Neuron (in vitro differentiated cells): ENCODE measurements around the gene SHB.
A peak's percentile ranks its signal among the peaks of the same experiment; 100 is the strongest.

ENCODE experiments used
- H2AFZ ChIP-seq: one replicate; pipeline ENCODE4 v1.6.1; 2013; ENCODE audit warnings: low read depth, mild to moderate bottlenecking, inconsistent platforms, low read length, moderate library complexity
- H3K27me3 ChIP-seq: one replicate; pipeline ENCODE4 v1.6.1; 2013; ENCODE audit warnings: low read length; ENCODE audit not compliant: insufficient read depth
- H3K36me3 ChIP-seq: one replicate; pipeline ENCODE4 v1.6.1; 2013; ENCODE audit warnings: low read length; ENCODE audit not compliant: insufficient read depth
- H3K4me1 ChIP-seq: one replicate; pipeline ENCODE4 v1.6.1; 2013; ENCODE audit warnings: low read length; ENCODE audit not compliant: insufficient read depth
- H3K4me3 ChIP-seq: 2 replicates; pipeline ENCODE4 v1.5.1; 2013; ENCODE audit warnings: mild to moderate bottlenecking, low read length, moderate library complexity
- H3K9me3 ChIP-seq: one replicate; pipeline ENCODE4 v1.6.1; 2013; ENCODE audit warnings: low read length

SHB gene, protein sequence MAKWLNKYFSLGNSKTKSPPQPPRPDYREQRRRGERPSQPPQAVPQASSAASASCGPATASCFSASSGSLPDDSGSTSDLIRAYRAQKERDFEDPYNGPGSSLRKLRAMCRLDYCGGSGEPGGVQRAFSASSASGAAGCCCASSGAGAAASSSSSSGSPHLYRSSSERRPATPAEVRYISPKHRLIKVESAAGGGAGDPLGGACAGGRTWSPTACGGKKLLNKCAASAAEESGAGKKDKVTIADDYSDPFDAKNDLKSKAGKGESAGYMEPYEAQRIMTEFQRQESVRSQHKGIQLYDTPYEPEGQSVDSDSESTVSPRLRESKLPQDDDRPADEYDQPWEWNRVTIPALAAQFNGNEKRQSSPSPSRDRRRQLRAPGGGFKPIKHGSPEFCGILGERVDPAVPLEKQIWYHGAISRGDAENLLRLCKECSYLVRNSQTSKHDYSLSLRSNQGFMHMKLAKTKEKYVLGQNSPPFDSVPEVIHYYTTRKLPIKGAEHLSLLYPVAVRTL

DNA sequence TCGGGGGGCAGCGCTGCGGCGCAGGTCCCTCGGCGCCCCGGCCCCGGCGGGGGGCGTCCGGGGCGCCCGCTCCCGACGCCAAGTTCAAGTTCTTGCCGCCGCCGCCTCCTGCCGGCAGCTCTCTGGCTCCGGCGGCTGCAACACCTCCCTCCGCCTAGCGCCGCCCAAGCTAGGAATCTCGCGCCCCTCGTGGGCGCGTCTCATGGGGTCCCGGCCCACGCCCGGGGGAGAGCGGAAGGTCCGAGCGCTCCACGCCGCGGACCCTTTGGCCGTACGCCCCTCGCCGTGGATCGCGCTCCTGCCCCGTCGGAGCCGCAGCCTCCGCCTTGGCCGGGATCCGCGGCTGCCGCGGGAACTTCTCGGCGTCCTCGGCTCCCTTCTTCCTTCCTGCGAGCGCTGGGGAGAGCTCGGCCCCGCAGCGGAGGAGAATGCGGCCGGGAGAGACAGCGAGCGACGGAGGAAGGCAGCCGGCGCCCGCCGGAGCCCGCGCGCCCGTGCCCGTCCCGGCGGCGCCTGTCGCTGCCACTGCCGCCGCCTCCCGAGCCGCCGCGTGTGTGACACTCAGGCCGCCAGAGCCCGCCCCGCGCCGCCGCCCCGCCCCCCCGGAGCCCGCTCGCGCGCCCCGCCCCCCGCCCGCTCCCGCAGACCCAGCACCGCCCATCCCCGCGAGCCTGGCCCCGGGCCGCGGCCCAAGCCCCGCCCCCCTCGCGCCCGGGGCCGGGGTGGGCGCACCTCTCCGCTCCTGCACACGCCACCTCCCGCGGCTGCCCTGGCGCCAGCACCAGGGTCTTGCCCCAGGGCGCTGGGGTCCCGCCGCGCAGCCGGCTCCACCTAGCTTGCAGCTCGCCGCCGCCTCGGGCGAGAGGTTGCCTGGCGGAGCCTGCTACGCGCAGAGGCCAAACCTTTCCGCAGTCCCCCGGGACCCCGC, at the start of gene SHB:
TSS of gene SHB (minus strand) at position 527 of the 928 bp plus-strand sequence. CDS start 582 bp downstream, outside the sequence.
- no peaks in the 10 kb centered on the region for H3K36me3 ChIP-seq
- peaks cover 19% of the 10 kb centered on the region for H3K4me1 ChIP-seq
- no peaks in the 10 kb centered on the region for H3K9me3 ChIP-seq
- peak within 1 kb of the TSS; percentile 82 for H3K4me3 ChIP-seq
- peaks cover 26% of the 10 kb centered on the region for H3K27me3 ChIP-seq
- peak within 1 kb of the TSS; percentile 98 for H2AFZ ChIP-seq

DNA sequence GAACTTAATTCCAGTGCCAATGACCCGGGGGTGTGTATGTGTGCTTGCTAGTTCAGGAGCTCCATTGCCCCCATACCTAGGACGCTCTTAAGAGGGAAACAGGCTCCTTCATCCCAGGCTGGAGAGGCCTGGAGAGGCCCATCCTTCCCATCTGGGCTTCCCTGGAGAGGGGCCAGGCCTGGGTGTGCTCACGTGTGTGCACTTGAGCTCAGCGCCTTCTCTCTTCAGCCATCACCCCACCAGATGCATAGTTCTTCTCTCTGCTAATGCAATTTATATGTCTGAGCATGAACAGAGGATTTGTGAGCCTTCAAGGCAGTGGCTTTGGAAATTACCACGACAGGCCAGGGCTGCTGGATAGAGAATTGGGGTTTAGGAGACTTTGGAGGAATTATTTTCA, 48.6 kb upstream of the SHB start:
- Histone ChIP-seq H2AFZ (no peak overlapping the region), H3K4me3 (no peak overlapping the region), H3K9me3 (no peaks in the 10 kb centered on the region), H3K36me3 (no peaks in the 10 kb centered on the region), H3K27me3 (peaks cover 4% of the 10 kb centered on the region), H3K4me1 (no peaks in the 10 kb centered on the region)

DNA sequence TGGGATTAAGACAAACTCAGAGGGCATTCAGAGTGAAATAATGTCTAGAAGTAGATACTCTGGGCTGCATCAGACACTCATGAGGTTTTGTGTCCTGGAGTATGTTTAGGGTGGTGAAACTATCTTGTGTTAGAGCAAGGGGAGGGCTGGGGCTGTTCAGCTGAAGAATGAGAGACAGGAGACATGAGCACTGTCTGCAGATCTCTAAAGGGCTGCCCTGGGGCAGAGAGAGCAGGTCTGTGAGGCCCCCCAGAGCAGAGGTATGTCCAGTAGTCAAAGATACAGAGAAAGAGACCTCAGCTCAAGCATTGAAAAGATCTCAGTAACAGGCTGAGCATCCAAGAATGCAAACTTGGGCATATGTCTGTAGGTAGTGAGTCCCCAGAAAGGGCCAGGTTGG, 45.9 kb upstream of the SHB start:
- no peaks in the 10 kb centered on the region for H3K9me3 ChIP-seq
- no peaks in the 10 kb centered on the region for H3K36me3 ChIP-seq
- H3K4me1 ChIP-seq = no peaks in the 10 kb centered on the region
- no peak overlapping the region for H3K4me3 ChIP-seq
- H3K27me3 ChIP-seq = peaks cover 4% of the 10 kb centered on the region
- H2AFZ ChIP-seq = no peak overlapping the region

DNA sequence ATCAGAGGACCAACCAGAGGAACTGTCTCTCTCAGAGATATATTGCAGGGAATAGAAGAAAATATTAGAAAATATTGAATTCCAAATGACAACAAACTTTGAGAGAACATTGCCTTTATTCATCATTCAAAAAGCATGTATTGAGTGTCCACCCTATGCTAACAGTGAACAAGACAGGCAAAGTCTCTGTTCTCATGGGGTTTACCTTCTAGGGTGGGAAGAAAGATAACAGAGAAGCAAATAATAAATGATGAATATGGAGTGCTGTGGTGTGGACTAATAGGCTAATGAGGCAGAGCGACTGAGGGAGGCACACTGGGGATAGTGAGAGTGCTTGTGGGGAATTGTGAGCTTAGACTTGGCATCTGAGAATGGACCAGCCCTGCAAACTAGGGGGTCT, 43.4 kb upstream of the SHB start:
- H3K4me1 ChIP-seq = no peaks in the 10 kb centered on the region
- no peak overlapping the region for H3K4me3 ChIP-seq
- H3K36me3 ChIP-seq = no peaks in the 10 kb centered on the region
- no peaks in the 10 kb centered on the region for H3K9me3 ChIP-seq
- peaks cover 4% of the 10 kb centered on the region for H3K27me3 ChIP-seq
- H2AFZ ChIP-seq = no peak overlapping the region

DNA sequence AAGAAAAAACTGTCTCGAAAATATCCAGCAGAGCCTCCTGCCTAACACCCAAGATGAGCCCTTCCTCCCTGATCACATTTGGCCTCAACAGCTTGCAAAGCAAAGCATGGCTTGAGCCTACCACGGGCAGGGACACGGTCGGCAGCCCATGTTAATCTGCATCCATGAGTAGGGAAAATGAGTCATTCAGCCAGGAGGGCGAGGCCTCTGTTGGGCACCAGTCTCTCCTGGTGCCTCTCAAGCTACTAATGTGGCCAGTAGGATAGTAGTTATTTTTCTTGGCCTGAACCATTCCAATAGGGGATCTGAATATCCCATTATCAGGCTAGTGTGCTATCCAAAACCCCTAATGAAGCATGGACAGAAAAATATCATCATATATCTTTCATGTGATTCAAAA, 43.0 kb upstream of the SHB start:
- Histone ChIP-seq H3K9me3 (no peaks in the 10 kb centered on the region), H3K27me3 (peaks cover 4% of the 10 kb centered on the region), H3K36me3 (no peaks in the 10 kb centered on the region), H3K4me3 (no peak overlapping the region), H3K4me1 (no peaks in the 10 kb centered on the region), H2AFZ (no peak overlapping the region)

DNA sequence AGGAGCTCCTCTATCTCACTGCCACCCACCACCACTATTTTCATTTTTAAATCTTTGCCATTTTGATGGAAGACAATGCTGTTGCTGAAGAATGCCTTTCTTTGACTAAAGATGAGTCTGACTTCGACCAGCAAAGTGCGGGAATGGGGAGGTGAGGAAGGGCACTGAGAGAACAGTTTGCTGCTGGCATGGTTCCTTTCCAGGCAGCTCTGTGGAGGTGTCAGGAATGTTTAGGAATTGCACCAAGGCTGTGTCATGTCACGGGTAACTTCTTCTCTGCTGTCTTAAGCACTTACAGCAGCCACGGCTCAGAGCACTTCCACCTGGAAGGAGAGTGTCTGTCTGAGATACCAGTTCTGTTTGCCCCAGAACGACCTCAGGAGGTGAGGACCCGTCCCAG, 41.4 kb upstream of the SHB start:
- no peak overlapping the region for H3K4me3 ChIP-seq
- H3K9me3 ChIP-seq = no peaks in the 10 kb centered on the region
- H3K36me3 ChIP-seq = no peaks in the 10 kb centered on the region
- no peak overlapping the region for H2AFZ ChIP-seq
- H3K27me3 ChIP-seq = peaks cover 3% of the 10 kb centered on the region
- H3K4me1 ChIP-seq = no peaks in the 10 kb centered on the region

DNA sequence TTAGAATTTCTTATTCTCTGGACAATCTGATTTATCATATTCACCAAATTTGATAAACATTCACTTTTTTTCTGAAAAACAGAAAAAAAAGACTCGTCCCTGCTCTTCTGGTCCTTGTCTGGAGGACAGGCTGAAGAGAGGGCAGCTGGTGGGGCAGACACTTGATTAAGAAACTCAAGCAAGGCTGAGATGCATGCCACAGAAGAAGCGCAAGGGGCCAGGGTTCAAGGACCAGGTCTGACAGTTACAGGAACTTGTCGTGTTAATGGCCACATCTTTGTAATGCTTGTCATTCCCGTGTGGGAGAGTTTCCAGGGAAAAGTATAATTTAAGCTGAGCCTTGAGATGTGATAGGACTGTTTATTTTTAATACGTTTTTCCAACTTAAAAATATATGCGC, 40.6 kb upstream of the SHB start:
- Histone ChIP-seq H3K36me3 (no peaks in the 10 kb centered on the region), H3K4me1 (no peaks in the 10 kb centered on the region), H3K27me3 (no peaks in the 10 kb centered on the region), H3K9me3 (no peaks in the 10 kb centered on the region), H2AFZ (no peak overlapping the region), H3K4me3 (no peak overlapping the region)

DNA sequence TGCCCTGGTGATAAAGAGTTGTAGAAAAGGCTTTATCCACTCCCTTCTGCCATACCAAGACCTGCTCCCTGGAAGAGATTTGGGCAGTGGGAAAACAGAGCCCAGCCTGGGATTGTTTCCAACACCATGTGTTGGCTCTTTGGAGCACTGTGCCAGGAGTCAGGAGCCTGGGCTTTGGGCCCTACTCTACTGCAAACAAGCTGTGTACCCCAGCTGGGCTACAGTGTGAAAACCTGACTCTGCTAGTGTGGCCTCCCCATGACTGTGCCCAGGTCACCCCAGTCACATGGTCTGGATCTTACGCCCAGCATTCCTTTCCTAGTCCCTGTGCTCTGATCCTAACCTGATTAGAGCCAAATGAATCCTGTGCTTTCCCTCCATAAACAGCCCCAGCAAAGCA, 39.3 kb upstream of the SHB start:
- Histone ChIP-seq H3K9me3 (no peaks in the 10 kb centered on the region), H3K36me3 (no peaks in the 10 kb centered on the region), H2AFZ (no peak overlapping the region), H3K4me1 (no peaks in the 10 kb centered on the region), H3K4me3 (no peak overlapping the region), H3K27me3 (no peaks in the 10 kb centered on the region)

DNA sequence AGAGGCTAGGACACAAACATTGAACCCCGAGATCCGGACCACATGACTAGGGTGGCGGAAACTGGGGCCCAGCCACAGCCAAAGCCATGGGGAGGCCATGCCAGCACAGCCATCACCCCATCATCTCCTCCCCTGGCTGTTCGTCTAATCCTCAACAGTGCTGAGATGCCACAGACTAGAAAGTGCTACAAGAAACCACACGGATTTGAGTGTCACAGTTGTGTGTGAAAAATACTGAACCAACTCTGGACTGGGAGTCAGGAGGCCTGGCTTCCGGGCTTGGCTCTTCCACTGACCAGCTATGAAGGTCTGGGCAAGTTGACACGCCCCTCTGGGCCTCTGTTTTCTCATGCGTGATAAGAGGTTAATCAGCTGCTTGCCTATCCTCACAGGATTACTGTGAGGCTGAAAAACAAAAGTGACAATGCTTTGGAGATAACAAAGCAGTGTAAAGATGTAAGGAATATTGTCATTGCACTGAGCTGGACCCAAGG, 38.8 kb upstream of the SHB start:
- Histone ChIP-seq H3K9me3 (no peaks in the 10 kb centered on the region), H3K27me3 (no peaks in the 10 kb centered on the region)

DNA sequence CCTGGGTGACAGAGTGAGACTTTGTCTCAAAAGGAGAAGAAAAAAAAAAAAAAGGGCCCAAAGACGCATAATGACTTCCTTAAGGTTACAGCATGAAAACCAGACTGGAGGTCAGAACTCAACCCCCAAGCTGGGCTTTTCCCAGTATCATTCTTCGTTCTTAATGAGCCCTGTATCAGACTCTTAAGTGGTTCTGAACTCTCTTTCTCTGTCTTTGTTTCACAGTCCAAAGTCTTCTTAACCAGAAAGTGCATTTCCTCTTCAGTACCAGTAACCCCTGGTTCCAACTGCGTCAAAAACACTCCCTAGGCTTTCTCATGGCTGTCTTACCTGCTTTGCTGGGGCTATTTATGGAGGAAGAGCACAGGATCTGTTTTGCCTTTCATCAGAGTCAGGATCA, 38.4 kb upstream of the SHB start:
- H3K27me3 ChIP-seq = no peaks in the 10 kb centered on the region
- no peaks in the 10 kb centered on the region for H3K4me1 ChIP-seq
- H3K9me3 ChIP-seq = no peaks in the 10 kb centered on the region
- no peaks in the 10 kb centered on the region for H3K36me3 ChIP-seq
- no peak overlapping the region for H2AFZ ChIP-seq
- no peak overlapping the region for H3K4me3 ChIP-seq

More for the DNA sequence above, 38.8 kb upstream of the SHB start:
- no peaks in the 10 kb centered on the region for H3K4me1 ChIP-seq
- no peak overlapping the region for H3K4me3 ChIP-seq
- no peaks in the 10 kb centered on the region for H3K36me3 ChIP-seq
- H2AFZ ChIP-seq = no peak overlapping the region

DNA sequence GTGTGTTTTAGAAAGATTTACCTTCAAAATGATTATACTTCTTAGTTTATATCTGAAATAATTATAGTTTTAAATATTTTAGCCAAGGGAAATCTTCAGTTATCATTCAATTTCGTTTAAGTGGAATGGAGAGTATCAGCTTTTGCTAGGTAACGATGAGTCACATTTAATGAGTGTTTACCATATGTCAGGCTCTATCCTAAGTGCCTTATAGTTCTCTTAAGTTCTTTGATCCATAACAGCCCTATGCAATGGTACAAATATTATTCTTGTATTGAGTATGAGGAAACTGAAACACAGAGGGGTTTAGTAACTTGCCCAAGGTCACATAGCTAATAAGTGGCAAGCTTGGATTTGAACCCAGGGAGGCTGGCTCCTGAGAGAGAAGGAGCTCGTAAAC, 37.5 kb upstream of the SHB start:
- H3K27me3 ChIP-seq = no peaks in the 10 kb centered on the region
- H3K9me3 ChIP-seq = no peaks in the 10 kb centered on the region
- H2AFZ ChIP-seq = no peak overlapping the region
- H3K4me1 ChIP-seq = no peaks in the 10 kb centered on the region
- no peaks in the 10 kb centered on the region for H3K36me3 ChIP-seq
- H3K4me3 ChIP-seq = no peak overlapping the region

DNA sequence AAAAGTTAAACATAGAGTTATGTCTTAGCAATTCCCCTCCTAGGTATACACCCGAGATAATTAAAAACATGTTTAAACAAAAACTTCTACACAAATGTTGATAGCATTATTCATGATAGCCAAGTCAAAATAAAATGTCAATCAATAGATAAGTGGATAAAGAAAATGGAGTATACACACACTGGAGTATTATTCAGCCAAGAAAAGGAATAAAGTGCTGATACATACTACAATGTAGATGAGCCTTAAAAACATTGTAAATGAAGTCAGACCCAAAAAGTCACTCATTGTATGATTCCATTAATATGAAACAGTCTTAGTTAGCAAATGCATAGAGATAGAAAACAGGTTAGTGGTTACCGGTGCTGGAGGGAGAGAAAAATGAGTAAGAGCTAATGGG, 34.3 kb upstream of the SHB start:
- Histone ChIP-seq H3K9me3 (no peaks in the 10 kb centered on the region), H3K4me3 (no peak overlapping the region)

DNA sequence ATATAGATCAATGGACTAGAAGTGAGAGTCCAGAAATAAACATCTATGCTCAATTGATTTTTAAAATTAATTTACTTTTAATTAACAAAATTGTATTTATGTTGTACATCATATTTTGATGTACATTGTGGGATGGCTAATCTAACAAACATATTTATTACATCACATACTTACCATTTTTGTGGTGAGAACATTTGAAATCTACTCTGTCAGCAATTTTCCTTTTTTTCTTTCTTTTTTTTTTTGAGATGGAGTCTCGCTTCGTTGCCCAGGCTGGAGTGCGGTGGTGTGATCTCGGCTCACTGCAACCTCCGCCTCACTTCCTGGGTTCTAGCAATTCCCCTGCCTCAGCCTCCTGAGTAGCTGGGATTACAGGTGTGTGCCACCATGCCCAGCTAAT, 32.4 kb upstream of the SHB start:
- Histone ChIP-seq H3K4me3 (no peak overlapping the region), H3K27me3 (peaks cover 2% of the 10 kb centered on the region), H3K4me1 (no peaks in the 10 kb centered on the region), H2AFZ (no peak overlapping the region), H3K9me3 (no peaks in the 10 kb centered on the region), H3K36me3 (no peaks in the 10 kb centered on the region)

More for the DNA sequence above, 34.3 kb upstream of the SHB start:
- H3K27me3 ChIP-seq = peaks cover 2% of the 10 kb centered on the region
- H3K4me1 ChIP-seq = no peaks in the 10 kb centered on the region
- H3K36me3 ChIP-seq = no peaks in the 10 kb centered on the region
- no peak overlapping the region for H2AFZ ChIP-seq
